Measurements from ENCODE around the gene USP48.

GRCh38 chr1:21663951-21664805 lies 118.8 kb downstream of the USP48 start:
- TF ChIP-seq CTCF (IDR thresholded peaks at IDR 0.05; ENCODE audit: low read length): no peak
- TF ChIP-seq EZH2 (optimal IDR thresholded peaks at IDR 0.05; ENCODE audit: low read depth, low read length): no peak
